Astrocyte of the spinal cord (primary cell): ENCODE measurements around the gene NPPC.
A peak's percentile ranks its signal among the peaks of the same experiment; 100 is the strongest.
"Not testable (repeated sequence)": the region's sequence is repeated elsewhere in the genome, so short reads cannot be mapped to it uniquely, and the experiment has no call there.

Experiments
- DNase-seq: peaks from one replicate; pipeline ENCODE4 v3.0.0; 2011; ENCODE audit warnings: low read depth, low spot score
- H3K4me3 ChIP-seq: 2 replicates; pipeline ENCODE4 v1.5.1; 2011; ENCODE audit warnings: low read depth, mild to moderate bottlenecking, low read length, moderate library complexity
- in situ Hi-C: cut with HindIII; loops from 2 replicates; pipeline ENCODE4 v1.10.0; 2017; ENCODE audit warnings: low sequenced_read_pairs
- TF ChIP-seq, protein P1 (sequence below): IDR thresholded peaks from 2 replicates; pipeline ENCODE4 v1.5.1; 2012; ENCODE audit warnings: low read depth, mild to moderate bottlenecking, low read length, inconsistent platforms

NPPC gene

GRCh38 chr2:231883468-231883881 is 42.7 kb downstream of the NPPC start:
- no peak overlapping the region for H3K4me3 ChIP-seq
- peak; percentile 2 for DNase-seq
- TF ChIP-seq, protein P1, sequence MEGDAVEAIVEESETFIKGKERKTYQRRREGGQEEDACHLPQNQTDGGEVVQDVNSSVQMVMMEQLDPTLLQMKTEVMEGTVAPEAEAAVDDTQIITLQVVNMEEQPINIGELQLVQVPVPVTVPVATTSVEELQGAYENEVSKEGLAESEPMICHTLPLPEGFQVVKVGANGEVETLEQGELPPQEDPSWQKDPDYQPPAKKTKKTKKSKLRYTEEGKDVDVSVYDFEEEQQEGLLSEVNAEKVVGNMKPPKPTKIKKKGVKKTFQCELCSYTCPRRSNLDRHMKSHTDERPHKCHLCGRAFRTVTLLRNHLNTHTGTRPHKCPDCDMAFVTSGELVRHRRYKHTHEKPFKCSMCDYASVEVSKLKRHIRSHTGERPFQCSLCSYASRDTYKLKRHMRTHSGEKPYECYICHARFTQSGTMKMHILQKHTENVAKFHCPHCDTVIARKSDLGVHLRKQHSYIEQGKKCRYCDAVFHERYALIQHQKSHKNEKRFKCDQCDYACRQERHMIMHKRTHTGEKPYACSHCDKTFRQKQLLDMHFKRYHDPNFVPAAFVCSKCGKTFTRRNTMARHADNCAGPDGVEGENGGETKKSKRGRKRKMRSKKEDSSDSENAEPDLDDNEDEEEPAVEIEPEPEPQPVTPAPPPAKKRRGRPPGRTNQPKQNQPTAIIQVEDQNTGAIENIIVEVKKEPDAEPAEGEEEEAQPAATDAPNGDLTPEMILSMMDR, result no peak
- in situ Hi-C loops, result no loop called here

DNA sequence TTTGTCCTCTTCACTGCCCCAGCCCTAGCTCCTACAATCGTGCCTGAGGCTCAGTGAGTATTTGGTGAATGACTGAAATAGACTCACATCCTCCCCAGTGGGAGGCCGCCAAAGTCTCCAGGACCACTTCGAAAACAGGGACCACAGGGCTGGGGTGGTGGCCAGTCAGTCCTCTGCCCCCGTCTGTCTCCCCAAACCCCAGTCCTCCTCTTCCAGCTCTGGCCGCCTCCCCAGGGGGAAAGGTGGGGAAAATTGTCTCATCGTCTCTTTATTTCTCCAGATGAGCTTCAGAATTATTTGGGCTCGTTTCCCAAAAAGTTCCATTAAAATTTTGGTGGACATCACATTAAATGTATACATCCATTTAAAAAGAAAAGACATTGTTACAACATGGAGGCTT is 43.5 kb downstream of the NPPC start:
- H3K4me3 ChIP-seq, result no peak overlapping the region
- DNase-seq, result no peak
- in situ Hi-C loops, result no loop called here
- TF ChIP-seq, protein P1, result no peak

DNA sequence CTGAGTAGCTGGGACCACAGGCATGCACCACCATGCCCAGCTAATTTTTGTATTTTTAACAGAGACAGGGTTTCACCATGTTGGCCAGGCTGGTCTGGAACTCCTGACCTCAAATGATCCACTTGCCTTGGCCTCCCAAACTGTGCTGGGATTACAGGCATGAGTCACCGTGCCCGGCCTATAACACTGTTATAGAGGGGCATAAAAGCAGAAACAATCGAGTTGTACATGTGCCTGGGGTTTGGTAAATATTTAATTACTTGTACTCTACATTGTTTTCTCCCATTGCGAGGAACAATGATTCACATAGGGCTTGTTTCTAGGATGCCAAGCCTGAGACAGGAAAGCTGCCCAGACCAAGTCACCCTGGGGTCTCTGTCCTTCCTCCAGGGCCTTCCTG is 45.8 kb downstream of the NPPC start:
- DNase-seq, in situ Hi-C loops, H3K4me3 ChIP-seq: not testable (repeated sequence)

DNA sequence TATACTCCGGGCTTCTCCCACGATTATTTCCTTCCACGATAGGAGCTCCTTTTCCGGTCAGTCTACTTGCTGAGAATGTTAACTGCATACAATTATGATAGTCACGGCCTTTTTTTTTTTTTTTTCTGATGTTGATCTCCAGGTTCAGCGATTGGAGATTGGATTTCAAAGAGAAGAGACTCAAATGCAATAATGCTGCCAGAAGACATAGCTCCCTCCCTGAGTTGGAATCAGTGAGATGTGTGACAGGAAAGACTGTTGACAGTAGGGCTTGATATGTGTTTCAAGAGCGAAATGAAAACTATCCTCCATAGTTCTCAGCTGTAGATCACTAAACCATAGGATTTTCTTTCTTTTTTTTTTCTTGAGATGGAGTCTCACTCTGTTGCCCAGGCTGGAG is 47.0 kb downstream of the NPPC start:
- H3K4me3 ChIP-seq, result no peak overlapping the region
- no peak for DNase-seq
- in situ Hi-C loops, result no loop called here
- TF ChIP-seq, protein P1, result no peak

DNA sequence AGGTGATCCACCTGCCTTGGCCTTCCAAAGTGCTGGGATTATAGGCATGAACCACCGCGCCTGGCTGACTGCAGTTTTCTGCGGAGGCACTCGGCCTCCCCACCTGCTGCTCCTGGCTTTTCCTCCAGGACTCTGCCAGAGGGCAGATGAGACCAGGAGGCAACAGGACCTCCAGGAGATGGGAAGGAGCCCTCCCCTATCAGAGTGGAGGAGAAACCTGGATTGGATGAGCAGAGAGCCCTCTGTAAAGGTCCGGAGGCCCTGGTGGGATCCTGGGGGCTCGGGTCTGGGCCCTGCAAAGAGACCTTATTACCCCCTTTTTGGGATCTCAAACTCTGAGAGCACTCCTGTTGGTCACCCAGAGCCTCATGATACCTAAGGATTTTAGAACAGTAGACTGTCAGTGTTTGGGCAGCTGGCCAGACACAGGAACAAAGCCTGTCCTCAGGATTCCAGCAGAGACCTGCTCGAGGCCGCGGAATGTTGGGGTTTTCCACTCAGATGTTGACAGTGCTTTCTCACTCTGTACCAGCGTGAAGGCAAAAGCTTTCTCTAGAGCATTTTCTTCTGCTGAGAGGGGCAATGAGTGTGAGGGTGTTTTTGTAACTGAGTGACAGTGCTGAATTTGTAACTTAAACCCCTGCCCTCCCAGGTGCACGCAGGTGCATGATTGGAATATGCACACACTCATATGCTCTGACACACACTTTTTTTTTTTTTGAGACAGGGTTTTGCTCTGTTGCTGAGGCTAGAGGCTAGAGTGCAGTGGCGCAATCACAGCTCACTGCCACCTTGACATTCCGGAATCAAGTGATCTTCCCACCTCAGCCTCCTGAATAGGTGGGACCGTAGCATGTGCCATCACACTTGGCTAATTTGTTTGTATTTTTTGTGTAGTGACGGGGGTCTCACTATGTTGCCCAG is 48.4 kb downstream of the NPPC start:
- TF ChIP-seq, protein P1, result no peak
- in situ Hi-C loops, result no loop called here
- peak; percentile 31 for DNase-seq
- no peak overlapping the region for H3K4me3 ChIP-seq

- TF ChIP-seq, protein P1, result no peak
- DNase-seq, result no peak
- H3K4me3 ChIP-seq, result no peak overlapping the region
- in situ Hi-C loops, result no loop called here
Observed at GRCh38 chr2:231874944-231875343, 51.3 kb downstream of the NPPC start.
